Inferior parietal cortex (tissue), 1 donor: ENCODE measurements around the gene LDLRAD4.

Source experiments
- DNase-seq: peaks from one replicate; pipeline ENCODE4 v3.0.0-alpha.2; 2016; ENCODE audit errors: extremely low spot score

The LDLRAD4 gene

DNA sequence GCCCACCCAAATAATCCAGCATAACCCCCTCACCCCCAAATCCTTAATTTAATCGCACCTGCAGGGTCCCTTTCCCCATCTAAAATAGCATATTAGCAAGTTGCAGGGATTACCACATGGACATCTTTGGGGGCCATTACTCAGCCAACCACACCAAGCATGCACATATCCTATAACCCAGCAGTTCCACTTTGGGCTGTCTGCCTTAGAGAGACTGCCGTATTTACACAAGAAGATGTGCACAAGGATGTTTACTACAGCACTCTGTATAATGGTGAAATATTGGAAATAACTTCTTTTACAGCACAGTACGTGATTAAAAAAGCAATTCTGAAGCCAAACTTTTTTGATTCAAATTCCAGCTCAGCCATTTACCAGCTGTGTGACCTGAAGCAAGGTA lies 17.3 kb upstream of the LDLRAD4 start:
- no peak for DNase-seq

DNA sequence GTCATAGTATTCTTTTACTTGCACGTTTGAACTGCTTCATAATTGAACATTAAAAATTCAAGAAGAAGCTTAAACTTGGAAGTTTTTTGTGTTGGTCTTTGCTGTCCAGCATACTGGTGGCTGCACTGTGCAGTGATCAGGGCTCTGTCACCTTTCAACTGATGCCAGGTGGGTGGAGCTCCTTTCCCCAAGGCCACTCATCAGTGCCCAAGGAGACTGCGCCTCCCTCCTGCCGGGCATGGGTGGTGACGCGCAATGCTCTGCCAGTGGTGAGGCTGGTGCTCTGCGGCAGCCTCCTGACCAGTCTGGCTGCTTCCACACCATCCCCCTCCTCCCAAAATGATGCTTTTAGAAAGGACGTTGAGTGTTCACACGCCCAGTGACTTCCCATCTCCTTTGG lies 16.0 kb upstream of the LDLRAD4 start:
- no peak for DNase-seq

DNA sequence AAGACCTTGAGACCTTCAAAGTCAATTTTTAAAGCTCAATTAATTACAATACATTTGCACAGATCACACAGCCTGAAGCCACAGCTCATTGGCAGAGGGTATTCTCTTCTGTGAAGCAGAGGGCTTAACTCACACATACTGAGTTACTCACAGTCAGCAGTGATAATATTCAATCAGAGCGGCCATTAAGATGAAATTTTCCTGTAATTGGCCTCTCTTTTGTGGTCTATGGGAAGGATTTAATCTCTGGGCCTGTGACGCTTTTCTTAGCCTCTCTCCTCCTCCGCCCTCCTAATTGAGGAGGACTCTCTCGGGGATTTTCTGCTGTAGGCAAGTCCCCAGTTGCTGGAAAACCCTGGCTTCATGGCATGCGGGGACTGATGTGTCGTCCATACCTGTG lies 12.3 kb upstream of the LDLRAD4 start:
- DNase-seq, result no peak

- DNase-seq, result no peak
Observed at GRCh38 chr18:13207294-13207693, 11.3 kb upstream of the LDLRAD4 start.

DNA sequence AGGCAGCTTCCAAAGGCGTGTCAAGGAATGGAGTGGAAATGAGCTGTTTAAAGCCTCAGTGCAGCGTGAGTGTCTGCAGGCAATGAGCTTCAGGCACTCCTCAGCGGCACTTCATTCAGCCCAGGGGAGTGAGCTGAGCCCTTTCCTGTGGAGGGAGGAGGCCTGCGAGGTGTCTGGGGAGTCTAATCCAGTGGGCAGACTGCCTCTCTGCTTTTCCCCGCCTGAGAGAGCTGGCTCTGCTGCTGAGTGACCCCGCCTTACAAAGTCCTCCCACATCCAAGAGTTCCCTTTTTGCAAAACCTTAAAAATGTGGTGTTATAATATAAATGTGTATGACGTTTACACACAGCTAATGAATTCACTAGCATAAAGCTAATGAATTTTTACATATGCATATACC lies 7.0 kb upstream of the LDLRAD4 start:
- DNase-seq, result no peak

DNA sequence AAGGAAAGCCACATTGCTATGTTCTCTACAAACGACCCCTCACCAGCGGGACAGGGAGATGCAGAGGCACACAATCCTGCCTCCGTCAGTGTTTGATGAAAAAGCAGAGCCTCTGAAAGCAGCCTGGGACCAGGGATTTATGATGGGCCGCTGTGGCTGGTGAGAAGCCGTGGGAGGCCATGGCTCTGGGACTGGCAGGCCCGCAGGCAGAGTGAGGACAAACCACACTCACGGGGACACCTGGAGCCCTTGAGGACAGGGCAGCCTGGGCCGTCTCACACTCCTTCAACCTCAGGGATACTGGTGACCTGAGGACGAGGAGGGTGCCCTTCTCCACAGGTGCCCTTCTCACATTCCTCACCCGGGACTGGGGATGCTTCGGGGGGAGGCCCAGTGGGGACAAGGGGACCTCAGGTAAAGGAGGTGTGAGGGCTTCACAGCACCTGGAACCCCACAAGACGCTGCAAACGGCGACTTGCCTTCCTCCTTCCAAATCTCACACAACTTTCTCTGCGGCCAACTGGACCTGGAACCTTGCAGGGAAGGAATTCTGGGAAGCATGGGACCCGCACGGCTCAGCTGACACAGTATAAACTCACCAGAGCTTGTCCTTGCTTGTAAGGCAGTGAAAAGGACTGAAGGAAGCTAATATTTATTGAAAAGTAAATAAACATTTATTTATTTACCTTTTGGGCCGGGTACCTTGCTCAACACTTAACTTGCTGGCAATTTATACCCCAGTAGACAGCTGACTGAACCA lies 5.3 kb upstream of the LDLRAD4 start:
- DNase-seq, result no peak

DNA sequence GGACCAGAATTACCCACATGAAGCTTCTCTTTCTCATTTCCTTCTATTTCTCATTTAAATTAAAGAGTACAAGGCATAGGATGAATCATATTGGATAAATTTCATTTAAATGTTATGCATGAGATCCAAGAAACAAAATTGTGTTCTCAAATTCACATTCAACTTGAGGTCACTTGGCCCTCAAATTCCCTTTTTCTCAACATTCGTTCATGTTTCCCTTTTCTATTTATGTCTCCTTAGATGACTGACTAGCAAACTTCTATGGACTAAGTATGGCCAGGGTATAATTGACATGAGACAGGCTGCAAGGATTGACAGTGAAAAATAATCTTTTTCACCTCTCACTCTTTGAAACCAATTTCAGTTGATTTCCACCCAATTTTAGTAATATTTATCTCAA lies 4.0 kb upstream of the LDLRAD4 start:
- DNase-seq, result no peak

- DNase-seq, result peak; percentile 85
Observed at GRCh38 chr18:13216092-13216582, 2.4 kb upstream of the LDLRAD4 start.

DNA sequence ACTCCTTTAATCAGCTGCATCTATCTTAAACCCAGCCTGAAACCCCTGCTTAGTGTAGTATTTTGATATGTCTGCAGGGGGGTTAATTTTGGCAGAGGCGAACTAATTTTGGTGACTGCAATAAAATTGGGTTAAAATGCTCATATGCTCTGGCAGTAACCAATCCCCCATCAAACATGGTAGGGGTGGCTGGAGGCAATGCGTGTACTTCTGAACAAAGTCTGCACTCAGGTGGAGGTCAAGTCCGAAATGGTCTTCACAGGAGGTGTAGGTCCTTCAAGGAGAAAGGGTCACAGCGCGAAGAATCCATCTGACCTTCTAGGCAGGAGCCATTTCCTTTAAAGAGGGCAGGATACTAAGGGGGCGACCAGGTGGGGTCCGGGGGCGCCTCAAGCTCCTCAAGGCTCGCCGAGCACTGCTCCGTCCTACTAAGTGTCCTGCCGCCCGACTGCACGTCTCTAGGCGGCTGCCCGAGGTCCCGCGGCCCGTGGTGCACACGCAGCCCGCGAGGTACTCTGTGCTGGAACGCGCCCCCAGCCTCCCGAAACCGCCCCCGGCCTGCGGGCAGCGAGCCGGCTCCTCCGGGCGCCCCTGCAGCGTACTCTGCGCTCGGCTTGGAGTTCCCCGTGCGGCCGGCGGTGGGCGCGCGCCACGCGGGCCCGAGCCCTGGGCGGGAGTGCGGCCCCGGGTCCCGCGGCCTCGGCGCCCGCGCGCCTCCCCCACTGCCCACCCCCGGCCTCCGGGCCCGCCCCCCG lies 1.7 kb upstream of the LDLRAD4 start:
- DNase-seq, result peak; percentile 27

DNA sequence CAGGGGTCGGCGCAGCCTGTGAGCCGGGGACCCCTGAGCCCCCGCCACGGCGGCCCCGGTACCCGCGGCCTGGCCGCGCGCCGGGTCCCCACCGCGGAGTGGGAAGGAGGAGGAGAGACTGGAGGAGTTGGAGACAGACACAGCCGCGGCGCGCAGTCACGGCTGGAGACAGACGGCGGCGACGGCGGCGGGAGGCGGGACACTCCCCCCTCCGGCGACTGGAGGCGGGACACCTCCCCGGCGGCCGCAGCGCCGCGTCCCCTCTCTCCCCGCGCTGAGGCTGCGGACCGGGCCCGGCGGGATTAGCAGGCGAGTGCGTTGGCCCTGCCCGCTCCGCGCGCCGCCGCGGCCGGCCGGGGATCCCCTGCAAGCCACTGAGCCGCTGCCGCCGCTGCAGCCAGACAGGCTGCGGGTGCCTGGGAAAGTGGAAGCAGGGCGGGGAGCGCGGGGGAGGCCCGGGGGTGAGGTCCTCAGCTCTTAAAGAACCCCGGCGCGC lies 1.0 kb upstream of the LDLRAD4 start:
- peak; percentile 43 for DNase-seq

DNA sequence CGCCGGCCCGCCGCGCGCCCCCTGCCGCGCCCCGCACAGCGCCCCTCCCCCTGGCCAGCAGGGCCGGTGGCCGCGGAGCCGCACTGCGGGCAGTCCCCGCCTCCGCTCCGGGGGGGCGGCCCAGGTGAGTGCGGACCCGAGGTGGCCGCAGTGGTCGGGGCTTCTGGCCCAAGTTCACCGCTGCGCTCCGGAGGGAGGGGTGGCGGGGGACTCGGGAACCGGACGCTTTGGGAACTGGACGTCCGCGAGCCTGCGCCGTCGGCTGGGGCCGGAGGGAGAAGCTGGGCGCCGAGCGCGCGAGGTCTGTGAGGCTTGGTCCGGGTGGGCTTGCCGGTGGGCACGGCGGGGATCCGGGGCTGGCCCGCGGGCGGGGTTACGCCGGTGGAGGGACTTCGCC lies 591 bp upstream of the LDLRAD4 start:
- no peak for DNase-seq

GRCh38 chr18:13218997-13219396 lies 437 bp downstream of the LDLRAD4 start:
- DNase-seq, result no peak

- peak; percentile 50 for DNase-seq
Observed at GRCh38 chr18:13219593-13220159, 1.1 kb downstream of the LDLRAD4 start.

DNA sequence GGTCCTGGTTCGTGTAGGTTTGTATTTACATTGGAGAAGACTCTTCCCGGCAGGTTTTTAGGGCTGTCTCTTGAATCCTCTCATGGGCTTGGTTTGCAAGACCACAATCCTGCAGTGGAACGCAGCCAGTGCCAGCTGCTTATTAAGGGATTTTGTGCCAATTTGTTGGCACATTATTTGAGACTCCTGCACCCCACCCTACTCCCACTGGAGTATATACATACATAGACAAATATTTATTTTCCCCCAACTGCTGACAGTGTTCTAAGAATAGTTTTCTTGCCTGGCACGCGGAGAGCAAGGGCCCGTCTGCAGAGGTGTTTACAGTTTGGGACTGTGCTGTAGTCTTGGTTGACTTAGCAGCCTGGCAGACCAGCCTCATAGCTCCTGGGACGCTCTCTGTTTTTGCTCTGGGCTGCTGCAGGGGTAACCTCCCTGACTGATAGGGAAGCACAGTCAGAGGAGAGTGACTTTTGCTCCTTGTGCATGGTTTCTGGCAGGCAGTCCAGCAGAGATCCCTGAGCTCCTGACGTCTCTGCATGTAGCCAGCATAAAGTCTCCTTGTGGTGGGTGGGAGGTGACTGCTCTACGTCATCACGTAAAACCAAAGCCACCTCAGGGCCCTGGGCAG lies 1.9 kb downstream of the LDLRAD4 start:
- no peak for DNase-seq

DNA sequence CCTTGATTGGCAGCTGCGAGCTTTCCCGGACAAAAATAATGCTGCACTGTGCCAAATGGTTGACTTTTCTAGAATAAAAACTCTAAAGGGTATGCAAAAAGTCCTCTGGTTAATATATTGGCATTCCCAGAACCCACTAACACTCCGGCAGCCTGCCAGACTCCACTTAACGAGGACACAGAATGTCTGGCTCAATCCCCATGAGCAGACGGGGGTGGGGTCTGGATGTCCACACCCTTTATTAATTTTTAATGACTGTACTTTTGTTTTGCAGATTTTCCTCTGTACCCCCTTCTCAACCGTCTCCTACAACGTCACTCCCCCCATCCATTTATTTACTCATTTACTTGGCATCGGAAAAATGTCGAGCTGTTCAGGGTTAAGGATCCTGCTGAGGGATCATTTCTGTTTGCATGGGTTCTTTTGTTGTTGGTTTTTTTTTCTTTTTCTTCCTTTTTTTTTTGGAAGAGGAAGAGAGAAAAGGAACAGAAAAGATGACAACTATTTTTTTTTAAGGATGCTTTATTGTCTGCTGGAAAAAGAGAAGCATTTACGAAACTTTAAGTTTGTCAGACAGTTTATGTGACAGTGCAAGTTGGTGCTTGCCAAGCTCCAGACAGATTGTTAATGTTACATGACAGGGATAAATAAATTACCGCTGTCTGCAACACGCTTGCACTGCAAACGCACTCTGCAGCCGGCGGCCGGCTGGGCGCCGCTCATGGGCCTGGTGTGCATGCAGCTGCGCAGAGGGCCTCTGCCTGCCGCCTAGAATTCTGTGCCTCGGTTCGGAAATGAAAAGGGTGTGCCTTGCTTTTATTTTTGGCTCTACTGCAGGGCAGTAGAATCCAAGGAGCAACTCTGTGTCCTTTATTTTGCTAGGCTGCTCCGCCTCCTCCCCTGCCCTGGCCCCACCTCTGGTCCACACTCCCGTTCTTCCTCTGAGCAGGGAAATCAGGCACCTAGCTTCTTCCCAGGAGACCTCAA lies 3.6 kb downstream of the LDLRAD4 start:
- peak; percentile 58 for DNase-seq

DNA sequence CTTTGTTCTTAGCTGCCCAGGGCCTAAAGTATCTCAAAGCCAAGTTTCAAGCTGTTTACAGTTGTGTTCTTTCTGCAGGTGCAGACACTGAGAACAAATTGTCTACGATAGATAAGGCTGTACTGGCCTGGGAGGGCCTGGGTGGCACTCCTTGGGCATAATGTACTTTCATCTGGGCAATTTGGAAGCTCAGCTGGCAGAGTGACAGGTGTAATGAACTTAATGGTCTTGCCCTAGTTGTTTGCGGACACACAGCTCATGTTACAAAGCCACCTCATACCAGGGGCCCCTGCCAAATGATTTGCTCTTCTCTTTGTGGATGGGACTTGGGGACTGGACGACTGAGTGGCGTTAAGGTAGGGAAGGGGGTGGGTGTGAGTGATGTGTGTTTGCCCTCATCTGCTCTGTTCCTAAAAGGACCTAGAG lies 4.3 kb downstream of the LDLRAD4 start:
- DNase-seq, result no peak

DNA sequence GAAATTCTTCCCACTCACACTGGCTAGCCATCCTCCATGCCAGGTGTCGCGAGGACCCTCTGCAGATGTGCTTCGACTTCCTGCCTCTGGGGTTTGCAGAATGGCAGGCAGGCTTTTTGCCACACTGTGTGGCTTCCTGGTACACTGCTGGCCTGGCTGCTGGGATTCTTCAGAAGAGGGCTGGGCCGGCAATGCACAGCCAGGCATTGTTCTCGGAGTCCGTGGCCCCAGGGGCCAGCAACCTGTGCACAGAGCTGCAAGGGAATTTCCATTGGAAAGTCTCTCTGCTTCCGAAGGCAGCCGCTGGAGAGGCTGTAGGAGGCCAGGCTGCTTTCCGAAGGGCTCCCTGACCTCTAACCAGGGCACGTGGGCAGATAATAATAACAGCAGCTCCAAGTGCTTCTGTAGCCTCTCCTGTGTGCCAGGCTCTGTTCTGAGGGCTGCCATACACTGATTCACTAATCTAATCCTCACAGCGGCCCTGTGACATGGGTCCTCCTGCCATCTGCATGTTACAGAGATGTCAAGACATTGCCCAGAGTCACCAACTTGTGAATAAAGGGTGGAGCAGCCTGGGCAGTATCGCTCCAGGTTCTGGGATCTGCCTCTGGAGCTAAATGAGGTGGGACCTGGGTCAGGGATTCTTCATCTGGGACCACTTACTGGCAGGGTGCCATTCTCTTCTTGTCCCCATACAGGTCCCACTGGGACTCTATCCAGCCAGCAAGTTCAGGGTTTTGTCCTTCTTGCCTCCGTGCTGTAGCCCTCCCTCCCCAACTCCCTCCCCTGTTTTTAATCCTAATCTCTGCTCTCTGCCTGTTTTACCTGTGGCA lies 5.0 kb downstream of the LDLRAD4 start:
- no peak for DNase-seq

DNA sequence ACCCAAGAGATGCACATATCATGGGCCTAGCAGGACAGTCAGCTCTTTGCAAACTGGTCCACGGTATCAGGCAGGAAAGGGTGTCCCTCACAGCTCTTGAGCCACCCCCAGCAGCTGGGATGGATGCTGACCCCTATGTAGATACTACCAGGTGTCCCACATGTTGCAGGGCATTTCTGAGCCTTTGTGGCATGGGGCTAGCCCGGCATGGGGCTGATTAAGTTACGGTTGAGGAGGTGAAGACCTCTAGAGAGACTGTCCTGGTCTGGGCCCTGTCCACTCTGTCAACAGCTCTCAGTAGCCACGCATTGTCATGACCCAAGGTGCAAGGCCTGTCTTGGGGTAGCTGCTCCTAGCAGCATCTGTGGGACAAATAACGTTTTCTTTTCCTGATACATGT lies 6.7 kb downstream of the LDLRAD4 start:
- no peak for DNase-seq

- DNase-seq, result no peak
Observed at GRCh38 chr18:13226533-13227144, 8.1 kb downstream of the LDLRAD4 start.

DNA sequence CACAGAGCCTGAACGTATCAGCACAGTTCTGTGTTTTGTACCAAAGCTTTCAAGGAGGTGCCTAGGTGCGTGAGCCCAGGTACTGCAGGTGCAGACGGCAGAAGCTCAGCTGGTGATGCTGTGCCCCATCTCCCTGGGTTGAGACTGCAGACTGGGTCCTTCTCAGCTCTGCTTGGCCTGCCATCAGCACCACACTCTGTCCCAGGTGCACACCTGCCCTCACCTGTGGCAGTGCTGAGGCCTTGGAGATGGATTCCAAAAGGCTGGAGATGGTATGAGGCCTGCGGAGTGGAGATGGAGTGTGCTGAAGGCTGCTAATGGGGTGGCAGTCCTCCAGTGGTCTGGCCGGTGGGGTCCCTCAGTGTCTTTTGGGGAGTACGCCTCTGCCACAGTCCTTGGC lies 9.3 kb downstream of the LDLRAD4 start:
- no peak for DNase-seq
